Measurements from ENCODE around the gene FAM13B. TPM values are rescaled to one million over a fixed set of nuclear protein-coding genes. Genes with fewer than 3 reads are reported as not detected.
A peak's percentile ranks its signal among the peaks of the same experiment; 100 is the strongest.

The FAM13B gene
- total and polyA plus RNA-seq, 10 of the 15 experiments (the other 5 are each of a cell fraction or from before 2014, with no cell fraction given) = 3.6 to 30.0 (median 20.3) TPM

- TF ChIP-seq RELB (IDR thresholded peaks at IDR 0.05; ENCODE audit: low read depth) (no peak), ETV6 (conservative IDR thresholded peaks at IDR 0.05 in 1 of 2, IDR thresholded peaks at IDR 0.05 in 1 of 2; ENCODE audit: borderline replicate concordance in 1 of 2, low read depth in 1 of 2) (no peak), KLF5 (IDR thresholded peaks at IDR 0.05; ENCODE audit: partially characterized antibody) (peak; percentile 35), CHD2 (IDR thresholded peaks at IDR 0.05; ENCODE audit: borderline replicate concordance, low read depth, low read length) (peak; percentile 7), USF2 (IDR thresholded peaks at IDR 0.05; ENCODE audit: borderline replicate concordance, low read depth, low read length) (no peak), CHD1 (IDR thresholded peaks at IDR 0.05; ENCODE audit: low read depth, low read length) (peak; percentile 68; the same call in 1 of the 2 replicates), FOXK2 (IDR thresholded peaks at IDR 0.05) (no peak), EED (IDR thresholded peaks at IDR 0.05; ENCODE audit: low read depth) (no peak; the same call in 1 of the 2 replicates), TARDBP (IDR thresholded peaks at IDR 0.05; ENCODE audit: borderline replicate concordance) (no peak), STAT3 (IDR thresholded peaks at IDR 0.05; ENCODE audit: low read depth, low read length) (no peak), PKNOX1 (IDR thresholded peaks at IDR 0.05) (peak; percentile 31; the same call in 1 of the 2 replicates), FOXM1 (IDR thresholded peaks at IDR 0.05; ENCODE audit: low read depth, low read length) (no peak), PAX5 (IDR thresholded peaks at IDR 0.05; ENCODE audit: borderline replicate concordance, low read depth, low read length) (peak; percentile 41; the same call in 1 of the 2 replicates), ESRRA (IDR thresholded peaks at IDR 0.05; ENCODE audit: low read length) (no peak), BCLAF1 (IDR thresholded peaks at IDR 0.05) (no peak), IRF4 (IDR thresholded peaks at IDR 0.05; ENCODE audit: low read depth, low read length) (no peak), MTA2 (IDR thresholded peaks at IDR 0.05; ENCODE audit: low read depth) (no peak; the same call in 1 of the 2 replicates), ZBTB40 (IDR thresholded peaks at IDR 0.05; ENCODE audit: borderline replicate concordance) (no peak)
Measured at GRCh38 chr5:137888863-137889759, 143.8 kb downstream of the FAM13B start, which contains the start of gene PKD2L2 (continued).

Measured in GM12878 (cell line).